RWPE2 (cell line): ENCODE results near the gene CDKN2AIPNL.

Source experiments
- ATAC-seq: fragments of 200-7000 bp; cut with Tn5 transposase; 3 replicates; pipeline ENCODE4 v1.9.1; 2021; ENCODE audit warnings: low read depth
- DNase-seq: peaks from one replicate; pipeline ENCODE4 v3.0.0-alpha.2; 2020; ENCODE audit warnings: low spot score
- H3K27ac ChIP-seq: fragments of 450-650 bp; 2 replicates; pipeline ENCODE4 v1.5.1; 2017; ENCODE audit warnings: mild to moderate bottlenecking; ENCODE audit not compliant: poor library complexity, severe bottlenecking
- H3K27me3 ChIP-seq: fragments of 250-450 bp; sonication (Bioruptor Pico); 2 replicates; pipeline ENCODE4 v1.5.1; 2021; ENCODE audit warnings: mild to moderate bottlenecking, moderate library complexity; ENCODE audit not compliant: insufficient read depth, poor library complexity, severe bottlenecking
- H3K36me3 ChIP-seq: fragments of 250-450 bp; sonication (Bioruptor Pico); 2 replicates; pipeline ENCODE4 v1.5.1; 2020; ENCODE audit warnings: low read depth, mild to moderate bottlenecking, moderate library complexity
- H3K4me1 ChIP-seq: fragments of 250-450 bp; sonication (Bioruptor Pico); 2 replicates; pipeline ENCODE4 v1.5.1; 2021; ENCODE audit warnings: mild to moderate bottlenecking, moderate library complexity; ENCODE audit not compliant: insufficient read depth, poor library complexity, severe bottlenecking
- H3K4me3 ChIP-seq: fragments of 250-450 bp; sonication (Bioruptor Pico); 2 replicates; pipeline ENCODE4 v1.5.1; 2021; ENCODE audit warnings: mild to moderate bottlenecking, moderate library complexity; ENCODE audit not compliant: severe bottlenecking
- H3K9me3 ChIP-seq: fragments of 250-450 bp; sonication (Bioruptor Pico); 2 replicates; pipeline ENCODE4 v1.5.1; 2021; ENCODE audit warnings: mild to moderate bottlenecking, moderate library complexity; ENCODE audit not compliant: severe bottlenecking
- CTCF ChIP-seq: fragments of 450-650 bp; IDR thresholded peaks from one replicate; pipeline ENCODE4 v1.5.1; 2017; ENCODE audit warnings: mild to moderate bottlenecking, moderate library complexity; ENCODE audit not compliant: poor library complexity, severe bottlenecking

Gene CDKN2AIPNL

GRCh38 chr5:134410822-134411221 lies 859 bp downstream of the CDKN2AIPNL start:
- Histone ChIP-seq H3K36me3 (peaks cover 44% of the 10 kb centered on the region), H3K9me3 (no peaks in the 10 kb centered on the region), H3K27me3 (no peaks in the 10 kb centered on the region), H3K27ac (peak overlapping the region; percentile 77), H3K4me3 (peak overlapping the region; percentile 67), H3K4me1 (peaks cover 31% of the 10 kb centered on the region)
- no peak for DNase-seq
- no peak for TF ChIP-seq CTCF
- no peak for ATAC-seq

GRCh38 chr5:134409321-134409720 lies 2.4 kb downstream of the CDKN2AIPNL start:
- Histone ChIP-seq H3K9me3 (no peaks in the 10 kb centered on the region), H3K27me3 (no peaks in the 10 kb centered on the region), H3K4me1 (peaks cover 32% of the 10 kb centered on the region), H3K27ac (peak overlapping the region; percentile 77), H3K36me3 (peaks cover 49% of the 10 kb centered on the region), H3K4me3 (no peak overlapping the region)
- DNase-seq (no peak), ATAC-seq (no peak)
- TF ChIP-seq CTCF, result no peak

GRCh38 chr5:134406390-134406789 lies 5.3 kb downstream of the CDKN2AIPNL start:
- H3K27ac ChIP-seq, result no peak overlapping the region
- peaks cover 74% of the 10 kb centered on the region for H3K36me3 ChIP-seq

GRCh38 chr5:134403951-134404350 lies 7.7 kb downstream of the CDKN2AIPNL start:
- no peak for TF ChIP-seq CTCF
- no peak for DNase-seq
- Histone ChIP-seq H3K4me1 (peaks cover 7% of the 10 kb centered on the region), H3K36me3 (peaks cover 57% of the 10 kb centered on the region), H3K9me3 (no peaks in the 10 kb centered on the region), H3K27ac (peak overlapping the region; percentile 22), H3K4me3 (no peak overlapping the region), H3K27me3 (no peaks in the 10 kb centered on the region)
- ATAC-seq, result peak; percentile 97

More at GRCh38 chr5:134406390-134406789, 5.3 kb downstream of the CDKN2AIPNL start:
- H3K9me3 ChIP-seq, result no peaks in the 10 kb centered on the region
- DNase-seq, result no peak
- ATAC-seq, result no peak
- H3K4me1 ChIP-seq, result peaks cover 25% of the 10 kb centered on the region
- H3K4me3 ChIP-seq, result no peak overlapping the region
- H3K27me3 ChIP-seq, result no peaks in the 10 kb centered on the region
- no peak for TF ChIP-seq CTCF

- no peak overlapping the region for H3K4me3 ChIP-seq
- H3K27me3 ChIP-seq, result no peaks in the 10 kb centered on the region
- peaks cover 60% of the 10 kb centered on the region for H3K36me3 ChIP-seq
- no peak for DNase-seq
- ATAC-seq, result no peak
- TF ChIP-seq CTCF, result no peak
- H3K9me3 ChIP-seq, result no peaks in the 10 kb centered on the region
- H3K27ac ChIP-seq, result no peak overlapping the region
- peaks cover under 1% of the 10 kb centered on the region for H3K4me1 ChIP-seq
Measured at GRCh38 chr5:134398609-134399155, 13.0 kb downstream of the CDKN2AIPNL start.
